ENCODE measurements around the gene STYXL1.

The STYXL1 gene

GRCh38 chr7:75950111-75950681, 97.6 kb downstream of the STYXL1 start:
- no peak for DNase-seq

DNA sequence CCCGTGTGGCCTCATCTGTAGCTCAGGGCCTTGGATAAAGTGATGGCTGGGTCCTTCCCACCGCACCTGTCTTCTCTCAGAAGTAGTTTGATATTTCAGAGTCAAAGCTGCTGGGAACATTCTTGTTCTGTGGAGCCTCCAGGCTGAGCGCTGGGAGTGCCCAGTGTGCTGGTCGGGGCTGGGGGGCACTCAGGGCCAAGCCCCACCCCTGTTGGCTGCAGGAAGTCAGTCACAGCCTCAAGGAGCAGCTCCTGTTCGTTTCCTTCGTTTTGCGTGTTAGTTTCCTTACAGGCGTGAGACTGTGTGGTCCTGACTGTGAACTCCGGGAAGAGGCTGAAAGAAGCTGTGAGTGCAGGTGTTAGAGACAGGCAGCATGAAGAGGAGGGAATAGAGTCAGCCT, 99.6 kb downstream of the STYXL1 start:
- DNase-seq: no peak

Measured in NCI-H2227 treated with DMSO at 0.1 percent for 48 hours (cell line).